DND-41 (cell line): ENCODE data around the gene PYCR2.

Experiments
- ATAC-seq: fragments of 200-7000 bp; cut with Tn5 transposase; 3 replicates; pipeline ENCODE4 v1.9.1; 2021; ENCODE audit warnings: low read depth; ENCODE audit not compliant: insufficient read depth
- DNase-seq: peaks from one replicate; pipeline ENCODE4 v3.0.0-alpha.2; 2020
- H2AFZ ChIP-seq: 2 replicates; pipeline ENCODE4 v1.6.0; 2012; ENCODE audit warnings: low read depth, low read length
- H3K27ac ChIP-seq: 2 replicates; pipeline ENCODE4 v1.5.1; 2012; ENCODE audit warnings: low read length, inconsistent platforms
- H3K27me3 ChIP-seq: fragments of 200-600 bp; sonication (generic); 2 replicates; pipeline ENCODE4 v1.6.0; 2012; ENCODE audit warnings: low read length, mild to moderate bottlenecking, inconsistent platforms; ENCODE audit not compliant: insufficient read depth, poor library complexity
- H3K36me3 ChIP-seq: 2 replicates; pipeline ENCODE4 v1.5.1; 2012; ENCODE audit warnings: low read length, inconsistent platforms; ENCODE audit not compliant: insufficient read depth
- H3K4me1 ChIP-seq: 2 replicates; pipeline ENCODE4 v1.5.1; 2012; ENCODE audit warnings: mild to moderate bottlenecking, low read length; ENCODE audit not compliant: insufficient read depth
- H3K4me2 ChIP-seq: 2 replicates; pipeline ENCODE4 v1.6.0; 2012; ENCODE audit warnings: mild to moderate bottlenecking, moderate library complexity, low read length, inconsistent platforms; ENCODE audit not compliant: insufficient read depth
- H3K4me3 ChIP-seq, 2 experiments: fragments of 200-600 bp in 1 of 2; shearing (Covaris generic) in 1 of 2; 2 replicates each; pipeline ENCODE4 v1.5.1; 2012 to 2016; ENCODE audit warnings: inconsistent platforms in 2 of 2, low read length in 2 of 2, mild to moderate bottlenecking in 2 of 2, low read depth in 1 of 2, moderate library complexity in 1 of 2
- H3K79me2 ChIP-seq: 2 replicates; pipeline ENCODE4 v1.6.0; 2012; ENCODE audit warnings: low read length, inconsistent platforms; ENCODE audit not compliant: insufficient read depth
- H3K9ac ChIP-seq: 2 replicates; pipeline ENCODE4 v1.6.0; 2012; ENCODE audit warnings: low read depth, mild to moderate bottlenecking, inconsistent platforms, low read length, moderate library complexity
- H3K9me3 ChIP-seq: 2 replicates; pipeline ENCODE4 v1.5.1; 2012; ENCODE audit warnings: low read length, moderate library complexity, mild to moderate bottlenecking, inconsistent platforms; ENCODE audit not compliant: insufficient read depth, severe bottlenecking
- H4K20me1 ChIP-seq: 2 replicates; pipeline ENCODE4 v1.6.0; 2012; ENCODE audit warnings: low read length; ENCODE audit not compliant: insufficient read depth
- CTCF ChIP-seq: IDR thresholded peaks from 2 replicates; pipeline ENCODE4 v1.5.1; 2012; ENCODE audit warnings: borderline replicate concordance, low read length, moderate library complexity, mild to moderate bottlenecking; ENCODE audit not compliant: poor library complexity, severe bottlenecking; ENCODE audit errors: extremely low read depth
- EZH2 ChIP-seq: IDR thresholded peaks from 3 replicates; pipeline ENCODE4 v1.6.1; 2012; ENCODE audit warnings: borderline replicate concordance, low read depth, mild to moderate bottlenecking, moderate library complexity, low read length, inconsistent platforms; ENCODE audit not compliant: severe bottlenecking

PYCR2 gene

GRCh38 chr1:225911191-225912130 is 12.6 kb downstream of the PYCR2 start:
- no peaks in the 10 kb centered on the region for H3K79me2 ChIP-seq
- no peak overlapping the region for H3K4me3 ChIP-seq
- H3K4me2 ChIP-seq = no peak overlapping the region
- H3K27me3 ChIP-seq = no peaks in the 10 kb centered on the region
- H4K20me1 ChIP-seq = no peaks in the 10 kb centered on the region
- DNase-seq = peak; percentile 52
- peak; percentile 86 for ATAC-seq
- H3K9me3 ChIP-seq = no peaks in the 10 kb centered on the region
- no peak overlapping the region for H3K27ac ChIP-seq
- H3K4me1 ChIP-seq = no peaks in the 10 kb centered on the region
- H3K9ac ChIP-seq = no peak overlapping the region
- no peaks in the 10 kb centered on the region for H3K36me3 ChIP-seq
- H2AFZ ChIP-seq = no peak overlapping the region
- TF ChIP-seq CTCF (peak; percentile 40), EZH2 (no peak)

GRCh38 chr1:225909477-225909876 is 14.6 kb downstream of the PYCR2 start:
- Histone ChIP-seq H3K9ac (no peak overlapping the region), H3K36me3 (no peaks in the 10 kb centered on the region), H3K9me3 (no peaks in the 10 kb centered on the region), H3K27me3 (no peaks in the 10 kb centered on the region), H3K4me2 (no peak overlapping the region), H4K20me1 (no peaks in the 10 kb centered on the region), H2AFZ (no peak overlapping the region), H3K4me1 (no peaks in the 10 kb centered on the region), H3K4me3 (no peak overlapping the region), H3K79me2 (no peaks in the 10 kb centered on the region), H3K27ac (no peak overlapping the region)
- no peak for TF ChIP-seq EZH2
- no peak for ATAC-seq
- DNase-seq = no peak

- no peaks in the 10 kb centered on the region for H3K36me3 ChIP-seq
- no peak overlapping the region for H3K9ac ChIP-seq
- no peak overlapping the region for H3K4me3 ChIP-seq
- no peaks in the 10 kb centered on the region for H4K20me1 ChIP-seq
- no peak overlapping the region for H3K27ac ChIP-seq
- no peak for DNase-seq
- TF ChIP-seq EZH2 (no peak), CTCF (no peak)
- H3K9me3 ChIP-seq = no peaks in the 10 kb centered on the region
- no peak overlapping the region for H3K4me2 ChIP-seq
- H2AFZ ChIP-seq = no peak overlapping the region
- no peaks in the 10 kb centered on the region for H3K79me2 ChIP-seq
- ATAC-seq = no peak
- H3K4me1 ChIP-seq = no peaks in the 10 kb centered on the region
- no peaks in the 10 kb centered on the region for H3K27me3 ChIP-seq
These were observed 15.3 kb downstream of the PYCR2 start for GRCh38 chr1:225908773-225909172.

GRCh38 chr1:225908013-225908640 is 15.9 kb downstream of the PYCR2 start:
- no peak overlapping the region for H3K9ac ChIP-seq
- H2AFZ ChIP-seq = no peak overlapping the region
- H3K79me2 ChIP-seq = no peaks in the 10 kb centered on the region
- no peaks in the 10 kb centered on the region for H3K9me3 ChIP-seq
- no peak overlapping the region for H3K27ac ChIP-seq
- no peak overlapping the region for H3K4me3 ChIP-seq
- DNase-seq (no peak), ATAC-seq (no peak)
- H3K36me3 ChIP-seq = no peaks in the 10 kb centered on the region
- H3K27me3 ChIP-seq = no peaks in the 10 kb centered on the region
- no peak overlapping the region for H3K4me2 ChIP-seq
- no peak for TF ChIP-seq CTCF
- TF ChIP-seq EZH2 = no peak
- H3K4me1 ChIP-seq = no peaks in the 10 kb centered on the region
- H4K20me1 ChIP-seq = no peaks in the 10 kb centered on the region
